Fibroblast of skin of back (primary cell): ENCODE data around the gene RAB4B.
"Not testable (repeated sequence)": the region's sequence is repeated elsewhere in the genome, so short reads cannot be mapped to it uniquely, and the experiment has no call there.

Experiments
- DNase-seq: peaks from one replicate; pipeline ENCODE4 v3.0.0-alpha.2; 2013

The RAB4B gene

GRCh38 chr19:40750874-40751537 is 27.0 kb upstream of the RAB4B start, which contains the start of gene SNRPA:
Gene SNRPA (plus strand): TSS chr19:40751203. CDS start chr19:40751409, 206 bp downstream.
- peak; percentile 98 for DNase-seq

- DNase-seq = no peak
Observed at GRCh38 chr19:40752257-40752781, 25.7 kb upstream of the RAB4B start.

GRCh38 chr19:40754611-40755247 is 23.3 kb upstream of the RAB4B start:
- DNase-seq = no peak

GRCh38 chr19:40755248-40755624 is 22.8 kb upstream of the RAB4B start:
- no peak for DNase-seq

- no peak for DNase-seq
Observed at GRCh38 chr19:40755791-40756190, 22.3 kb upstream of the RAB4B start.

- DNase-seq = no peak
Observed at GRCh38 chr19:40756502-40757110, 21.4 kb upstream of the RAB4B start.

GRCh38 chr19:40758491-40758890 is 19.6 kb upstream of the RAB4B start:
- DNase-seq = no peak

GRCh38 chr19:40759352-40759751 is 18.7 kb upstream of the RAB4B start:
- DNase-seq = no peak

GRCh38 chr19:40762754-40763470 is 15.1 kb upstream of the RAB4B start:
- no peak for DNase-seq

- no peak for DNase-seq
Observed at GRCh38 chr19:40763526-40763925, 14.5 kb upstream of the RAB4B start.

- DNase-seq = no peak
Observed at GRCh38 chr19:40763963-40764362, 14.1 kb upstream of the RAB4B start.

GRCh38 chr19:40766385-40766784 is 11.7 kb upstream of the RAB4B start:
- DNase-seq = not testable (repeated sequence)

- no peak for DNase-seq
Observed at GRCh38 chr19:40768869-40769268, 9.2 kb upstream of the RAB4B start.

GRCh38 chr19:40771101-40771862 is 6.8 kb upstream of the RAB4B start:
- DNase-seq = peak; percentile 13

- no peak for DNase-seq
Observed at GRCh38 chr19:40774916-40775631, 3.0 kb upstream of the RAB4B start, which contains the start of gene MIA. Gene MIA (plus strand): TSS chr19:40775521. CDS start chr19:40775543, 22 bp downstream.

GRCh38 chr19:40775632-40776022 is 2.4 kb upstream of the RAB4B start:
- DNase-seq = no peak

- no peak for DNase-seq
Observed at GRCh38 chr19:40776364-40776763, 1.7 kb upstream of the RAB4B start.

- peak; percentile 92 for DNase-seq
Observed at GRCh38 chr19:40776932-40777644, 959 bp upstream of the RAB4B start.

GRCh38 chr19:40777645-40777936 is 456 bp upstream of the RAB4B start:
- no peak for DNase-seq

GRCh38 chr19:40778706-40779284 is 748 bp downstream of the RAB4B start:
- DNase-seq = no peak

GRCh38 chr19:40780582-40780981 is 2.5 kb downstream of the RAB4B start:
- no peak for DNase-seq
